Pancreas (tissue), 10 donors: ENCODE data around the gene FBH1. TPM values are rescaled to one million over a fixed set of nuclear protein-coding genes. Genes with fewer than 3 reads are reported as not detected.
A peak's percentile ranks its signal among the peaks of the same experiment; 100 is the strongest.

ENCODE experiments used
- ATAC-seq, 4 donors: fragments of 200-7000 bp; cut with Tn5 transposase; one replicate each; pipeline versions ENCODE4 v1.8.0 to v1.9.1; 2020; ENCODE audit warnings: mild to moderate bottlenecking in 4 of 4, moderate library complexity in 4 of 4
- DNase-seq, 6 donors: peaks; one replicate each; pipeline ENCODE4 v3.0.0-alpha.2; 2020
- FAIRE-seq: peaks from 2 replicates; lab custom pipeline; 2012; peaks lifted over from hg19 to GRCh38; lab: Jason Lieb, UNC
- H3K27ac ChIP-seq, 4 donors: fragments of 200-600 bp; sonication (generic); 1 replicate in 3 of 4; 2 replicates in 1 of 4; pipeline versions ENCODE4 v1.5.0 to v1.8.0; 2020
- H3K27me3 ChIP-seq, 4 donors: fragments of 200-600 bp; one replicate each; pipeline ENCODE4 v1.8.0; 2021
- H3K36me3 ChIP-seq, 3 donors: fragments of 200-600 bp; sonication (generic) in 1 of 3; one replicate each; pipeline versions ENCODE4 v1.5.0 to v1.8.0; 2020 to 2021
- H3K4me1 ChIP-seq, 3 donors: fragments of 200-600 bp; one replicate each; pipeline ENCODE4 v1.8.0; 2021
- H3K4me3 ChIP-seq, 4 donors: fragments of 200-600 bp; sonication (generic) in 2 of 4; one replicate each; pipeline versions ENCODE4 v1.5.0 to v1.8.0; 2020 to 2021
- H3K9me3 ChIP-seq, 4 donors: fragments of 200-600 bp; one replicate each; pipeline ENCODE4 v1.8.0; 2021
- WGBS, 2 donors: extraction: QIAGEN DNeasy Blood & Tissue Kit; methylation state at CpG; one replicate each; pipeline ENCODE4 v1.1.7; 2013; 5-methylcytosine and 5-hydroxymethylcytosine counted together
- intact Hi-C, 3 donors: fragments of 100-400 bp; cut with DNase I; formaldehyde crosslinking; loops; one replicate each; pipeline versions ENCODE4 v1.11.1 to v1.14.2; 2022
- polyA plus RNA-seq, 2 donors: library from polyadenylated mRNA; stranded (reverse); fragments of 200-250 nt; gene quantifications; one replicate each; pipeline ENCODE4 v1.2.3, GENCODE V29; 2013
- total RNA-seq, 6 donors: library from RNA; stranded (reverse); fragmentation: NEBNext Ultra II Directional in 4 of 6; extraction: Animal tissue kit (Norgen Biotek cat#: 25700) in 4 of 6; gene quantifications; one replicate each; pipeline versions ENCODE4 v1.2.1 to v1.2.4, GENCODE V29; 2021 to 2023
- TF ChIP-seq, protein P1 (sequence below), 4 donors: fragments of 200-600 bp; sonication (generic) in 3 of 4; IDR thresholded peaks; one replicate each; pipeline versions ENCODE4 v1.5.0 to v1.8.0; 2021; ENCODE audit warnings: antibody characterized with exemption in 4 of 4
- donor health status: healthy with polysubstance abuse.
- donor health status: DM: no; HTN: no; CAD: no; lungs with moderate emphysema.
- donor health status: DM: no; HTN: no; CAD: no.
- donor health status: control.
- donor health status: control.
- donor health status: Bipolar disorder and iron deficiency.
- donor health status: DM: yes; HTN: yes; CAD: no.
- donor health status: DM: no; HTN: no; CAD: no.
- donor health status: DM: no; HTN: no; CAD: no.
- donor health status: DM: yes; HTN: yes; CAD: no.

The FBH1 gene
- total and polyA plus RNA-seq, 8 donors, result 29.5 to 51.7 (median 36.9) TPM

DNA sequence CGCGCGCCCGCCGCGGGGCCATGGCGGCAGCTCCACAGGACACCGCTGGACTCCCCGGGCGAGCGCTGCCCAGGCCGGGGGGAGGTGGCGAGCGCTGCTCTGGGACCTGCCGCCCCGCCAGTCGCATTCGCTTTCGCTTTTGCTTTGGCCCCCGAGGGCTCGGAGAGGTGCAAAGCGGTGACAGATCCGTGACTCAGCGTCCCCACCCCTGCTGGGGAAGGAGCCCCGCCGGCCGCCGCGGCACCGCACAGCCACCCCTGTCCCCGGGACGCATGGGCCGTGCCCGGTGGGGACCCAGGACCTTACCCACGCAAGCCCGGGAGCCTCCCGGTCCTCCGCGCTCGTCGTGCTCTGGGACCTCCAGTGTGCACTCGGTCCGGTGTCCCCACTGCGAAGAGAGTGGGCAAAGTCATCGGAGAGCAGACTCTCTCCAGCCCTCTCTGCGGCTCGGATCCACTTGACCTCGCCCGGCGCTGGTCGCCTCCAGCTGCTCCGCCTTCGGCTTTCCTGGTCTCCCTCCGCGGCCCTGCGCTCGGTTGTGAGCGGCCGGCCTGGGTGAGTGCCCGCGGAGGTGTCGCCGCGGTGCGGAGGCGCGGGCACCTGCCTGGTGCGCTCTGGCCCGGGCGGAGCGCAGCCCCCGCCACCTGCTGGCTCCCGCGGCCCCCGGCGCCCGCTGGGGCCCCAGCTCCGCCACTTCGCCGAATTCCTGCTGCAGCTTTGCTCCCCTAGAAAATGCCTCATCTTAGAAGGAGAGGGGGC lies 87.6 kb downstream of the FBH1 start, which contains the start of gene IL15RA:
Gene IL15RA (minus strand): TSS at position 73 of the 759 bp plus-strand sequence. CDS start 51 bp downstream, at position 22.
- H3K4me1 ChIP-seq, result peaks cover 5 to 24% (median 16%) of the 10 kb centered on the region in 3 donors
- no peak for FAIRE-seq
- peak; percentile 80 to 93 (median 84) for DNase-seq
- 0% methylated on average over 37 to 80 of the region's 80 CpGs for WGBS, 2 donors
- H3K4me3 ChIP-seq, result peak within 1 kb of the TSS; percentile 86 to 96 (median 91)
- intact Hi-C loops, result no loop called here
- TF ChIP-seq, protein P1, sequence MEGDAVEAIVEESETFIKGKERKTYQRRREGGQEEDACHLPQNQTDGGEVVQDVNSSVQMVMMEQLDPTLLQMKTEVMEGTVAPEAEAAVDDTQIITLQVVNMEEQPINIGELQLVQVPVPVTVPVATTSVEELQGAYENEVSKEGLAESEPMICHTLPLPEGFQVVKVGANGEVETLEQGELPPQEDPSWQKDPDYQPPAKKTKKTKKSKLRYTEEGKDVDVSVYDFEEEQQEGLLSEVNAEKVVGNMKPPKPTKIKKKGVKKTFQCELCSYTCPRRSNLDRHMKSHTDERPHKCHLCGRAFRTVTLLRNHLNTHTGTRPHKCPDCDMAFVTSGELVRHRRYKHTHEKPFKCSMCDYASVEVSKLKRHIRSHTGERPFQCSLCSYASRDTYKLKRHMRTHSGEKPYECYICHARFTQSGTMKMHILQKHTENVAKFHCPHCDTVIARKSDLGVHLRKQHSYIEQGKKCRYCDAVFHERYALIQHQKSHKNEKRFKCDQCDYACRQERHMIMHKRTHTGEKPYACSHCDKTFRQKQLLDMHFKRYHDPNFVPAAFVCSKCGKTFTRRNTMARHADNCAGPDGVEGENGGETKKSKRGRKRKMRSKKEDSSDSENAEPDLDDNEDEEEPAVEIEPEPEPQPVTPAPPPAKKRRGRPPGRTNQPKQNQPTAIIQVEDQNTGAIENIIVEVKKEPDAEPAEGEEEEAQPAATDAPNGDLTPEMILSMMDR (IDR thresholded peaks at IDR 0.05), result peak in 2 of 4 donors; percentile 15
- ATAC-seq, result peak; percentile 83 to 90 (median 88)
- no peaks in the 10 kb centered on the region for H3K27me3 ChIP-seq
- no peaks in the 10 kb centered on the region for H3K9me3 ChIP-seq
- peak within 1 kb of the TSS; percentile 95 to 100 (median 98) for H3K27ac ChIP-seq
- H3K36me3 ChIP-seq, result no peaks in the 10 kb centered on the region

DNA sequence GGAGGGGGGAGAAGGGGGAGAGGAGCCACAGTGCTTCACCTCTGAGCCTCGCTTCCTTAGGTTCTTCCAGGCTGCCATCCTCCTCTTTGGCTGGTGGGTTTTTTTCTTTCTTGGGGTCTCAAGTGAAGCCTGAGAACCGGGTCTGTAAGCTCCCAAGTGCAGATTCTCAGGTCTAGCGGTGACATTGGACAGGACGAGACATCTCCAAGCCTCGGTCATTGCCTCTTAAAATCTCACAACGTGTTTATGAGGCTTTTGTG lies 88.1 kb downstream of the FBH1 start:
- no peaks in the 10 kb centered on the region for H3K27me3 ChIP-seq
- no peaks in the 10 kb centered on the region for H3K9me3 ChIP-seq
- no peak for FAIRE-seq
- WGBS, 2 donors, result 12 to 29% methylated on average over 6 of the region's 6 CpGs
- H3K27ac ChIP-seq, result peak overlapping the region; percentile 95 to 100 (median 98)
- TF ChIP-seq, protein P1 (IDR thresholded peaks at IDR 0.05), result no peak
- peaks cover 5 to 22% (median 11%) of the 10 kb centered on the region in 3 donors for H3K4me1 ChIP-seq
- ATAC-seq, result no peak
- intact Hi-C loops, result no loop called here
- peak overlapping the region; percentile 86 to 96 (median 91) for H3K4me3 ChIP-seq
- no peak for DNase-seq
- H3K36me3 ChIP-seq, result no peaks in the 10 kb centered on the region

DNA sequence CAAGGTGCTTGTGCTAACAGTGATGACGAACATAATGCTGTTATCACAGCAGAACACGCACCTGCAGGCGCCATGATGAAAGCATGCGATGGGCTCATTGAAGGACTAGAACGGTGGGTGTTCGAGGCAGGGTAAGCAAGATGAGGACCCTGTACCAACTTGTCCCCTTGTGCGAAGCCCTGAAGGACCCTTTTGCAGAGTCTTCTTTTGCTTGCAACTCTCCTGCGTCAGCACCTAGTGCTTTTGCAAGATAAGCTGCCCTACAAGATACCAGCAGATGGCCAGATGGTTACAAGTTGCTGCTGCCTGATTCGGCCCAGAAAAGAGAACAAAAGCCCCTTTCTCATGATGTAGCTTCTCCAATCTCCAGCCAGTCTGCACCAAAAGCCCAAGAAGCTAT lies 91.5 kb downstream of the FBH1 start:
- intact Hi-C loops, result no loop called here
- Histone ChIP-seq H3K9me3 (no peaks in the 10 kb centered on the region), H3K27me3 (no peaks in the 10 kb centered on the region), H3K4me1 (peaks cover 0 to 11% (median 5%) of the 10 kb centered on the region in 3 donors), H3K36me3 (no peaks in the 10 kb centered on the region), H3K27ac (no peak overlapping the region), H3K4me3 (no peak overlapping the region)
- 85 to 93% methylated on average over 9 of the region's 9 CpGs for WGBS, 2 donors
- ATAC-seq, result no peak
- DNase-seq, result no peak
- TF ChIP-seq, protein P1 (IDR thresholded peaks at IDR 0.05), result no peak
- no peak for FAIRE-seq

DNA sequence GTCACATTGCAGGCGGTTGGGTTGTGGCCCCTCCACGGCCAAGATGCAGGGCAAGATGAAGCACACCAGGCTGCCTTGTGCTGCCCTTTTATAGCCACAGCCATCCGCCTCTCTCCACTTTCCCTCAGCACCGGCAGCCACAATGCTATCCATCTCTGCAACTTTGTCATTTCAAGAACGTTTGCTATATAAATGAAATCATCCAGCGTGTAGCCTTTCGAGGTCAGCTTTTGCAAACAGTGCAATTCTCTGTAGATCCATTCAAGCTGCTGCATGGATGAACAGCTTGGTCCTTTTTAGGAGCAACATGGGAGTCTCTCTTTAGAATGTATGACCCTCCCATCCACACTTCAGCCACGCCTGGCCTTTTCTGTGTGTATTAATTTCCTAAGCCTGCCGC lies 93.7 kb downstream of the FBH1 start:
- TF ChIP-seq, protein P1 (IDR thresholded peaks at IDR 0.05), result no peak
- FAIRE-seq (no peak), ATAC-seq (no peak), DNase-seq (no peak)
- intact Hi-C loops, result no loop called here
- no peaks in the 10 kb centered on the region for H3K27me3 ChIP-seq
- H3K4me3 ChIP-seq, result no peak overlapping the region
- no peaks in the 10 kb centered on the region for H3K36me3 ChIP-seq
- H3K27ac ChIP-seq, result no peak overlapping the region
- no peaks in the 10 kb centered on the region for H3K9me3 ChIP-seq
- WGBS, 2 donors, result 68 to 78% methylated on average over 9 of the region's 9 CpGs
- peaks cover 0 to 8% (median 5%) of the 10 kb centered on the region in 3 donors for H3K4me1 ChIP-seq

DNA sequence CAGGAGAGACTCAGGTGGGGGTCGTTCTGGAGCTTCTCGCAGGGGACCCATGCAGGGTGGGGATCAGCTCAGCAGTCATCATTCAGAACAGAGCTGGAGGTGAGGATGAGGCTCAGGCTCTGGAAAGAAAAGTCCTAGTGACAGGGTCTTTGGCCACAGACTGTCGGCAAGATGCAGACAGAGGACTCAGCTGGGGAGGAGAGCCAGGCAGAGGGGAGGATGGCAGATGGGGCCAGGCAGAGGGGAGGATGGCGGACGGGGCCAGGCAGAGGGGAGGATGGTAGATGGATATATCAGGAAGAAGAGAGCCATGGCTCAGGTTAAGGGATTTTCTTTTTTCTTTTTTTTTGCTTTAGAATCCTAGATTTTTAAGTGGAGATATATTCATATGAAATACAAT lies 95.0 kb downstream of the FBH1 start:
- Histone ChIP-seq H3K4me3 (no peak overlapping the region), H3K9me3 (no peaks in the 10 kb centered on the region), H3K4me1 (no peaks in the 10 kb centered on the region), H3K27me3 (no peaks in the 10 kb centered on the region), H3K36me3 (no peaks in the 10 kb centered on the region), H3K27ac (no peak overlapping the region)
- intact Hi-C loops, result no loop called here
- FAIRE-seq, result no peak
- TF ChIP-seq, protein P1 (IDR thresholded peaks at IDR 0.05), result no peak
- DNase-seq, result no peak
- WGBS, 2 donors, result 82 to 87% methylated on average over 5 of the region's 5 CpGs
- ATAC-seq, result no peak
